SIG-M5 (cell line): Measurements from ENCODE around the gene EDC3.
"Not testable (repeated sequence)": the region's sequence is repeated elsewhere in the genome, so short reads cannot be mapped to it uniquely, and the experiment has no call there.

ENCODE experiments used
- DNase-seq: peaks from one replicate; lab custom pipeline; 2025; lab: John Stamatoyannopoulos, UW

EDC3 gene

DNA sequence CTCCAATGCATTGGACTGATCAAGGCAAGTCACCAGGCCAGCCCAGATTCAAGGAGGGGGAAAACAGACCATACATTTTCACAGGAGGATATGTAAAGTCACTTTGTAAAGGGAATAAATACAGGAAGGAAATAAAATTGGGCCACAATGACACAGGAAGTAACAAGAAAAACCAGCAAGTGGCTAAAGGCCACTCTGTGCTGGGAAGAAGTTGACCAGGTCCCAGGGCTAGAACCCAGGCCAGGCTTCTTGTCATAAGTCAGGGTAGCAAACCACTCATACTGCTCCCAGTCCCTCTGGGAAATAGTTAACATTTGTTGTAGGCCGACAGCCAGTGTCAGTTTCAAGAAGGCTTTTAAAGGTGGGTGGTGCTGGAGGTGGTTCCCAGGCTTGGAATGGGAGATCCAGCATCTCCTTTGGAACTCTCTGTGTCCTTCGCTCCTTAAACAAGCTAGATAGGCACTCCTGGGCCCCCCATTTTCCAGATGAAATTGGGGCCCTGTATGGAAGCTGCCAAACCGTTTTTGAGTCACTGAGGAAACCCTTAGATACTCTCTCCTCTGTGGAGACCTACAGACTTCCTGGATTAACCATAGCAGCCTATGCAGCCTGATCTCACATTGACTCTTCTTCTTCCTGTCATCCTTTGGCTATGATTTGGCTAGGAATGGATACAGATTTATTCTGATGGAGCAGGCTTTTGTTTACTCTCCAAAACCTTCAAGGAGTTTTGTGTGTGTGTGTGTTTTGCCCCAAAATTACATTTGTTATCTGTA is 14.7 kb upstream of the EDC3 start:
- DNase-seq, result no peak

DNA sequence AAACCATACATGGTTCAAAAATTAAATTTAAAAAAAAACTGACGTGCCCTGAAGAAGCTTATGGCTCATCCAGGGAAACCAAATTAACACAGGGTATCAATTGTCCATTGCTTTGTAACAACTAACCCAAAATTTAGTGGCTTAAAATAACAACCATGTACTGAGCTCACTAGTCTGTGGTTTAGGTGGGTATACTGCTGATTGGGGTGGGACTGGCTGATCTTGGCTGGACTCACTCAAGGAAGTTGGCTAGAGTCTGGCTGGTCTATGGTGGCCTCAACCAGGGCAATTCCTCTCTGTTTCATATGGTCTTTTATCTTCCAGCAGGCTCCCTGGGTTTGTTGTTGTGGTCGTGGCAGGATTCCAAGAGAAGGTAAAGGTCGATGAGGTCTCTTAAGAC is 14.1 kb upstream of the EDC3 start:
- no peak for DNase-seq

- DNase-seq, result no peak
Observed at GRCh38 chr15:74709011-74709410, 13.2 kb upstream of the EDC3 start.

DNA sequence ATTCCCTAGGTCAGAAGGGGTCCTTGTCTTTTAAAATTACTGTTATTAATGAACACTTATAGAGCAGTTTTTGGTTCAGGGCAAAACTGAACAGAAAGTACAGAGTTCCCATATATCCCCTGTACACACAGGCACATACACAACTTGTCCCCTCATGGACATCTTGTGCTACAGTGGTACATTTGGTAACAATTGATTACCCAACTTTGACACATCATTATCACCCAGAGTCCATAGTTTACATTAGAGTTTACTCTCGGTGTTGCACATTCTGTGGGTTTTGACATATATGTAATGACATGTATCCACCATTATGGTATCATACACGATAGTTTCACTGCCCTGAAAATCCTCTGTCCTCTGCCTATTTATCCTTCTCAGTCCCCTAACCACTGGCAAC is 984 bp upstream of the EDC3 start:
- no peak for DNase-seq

DNA sequence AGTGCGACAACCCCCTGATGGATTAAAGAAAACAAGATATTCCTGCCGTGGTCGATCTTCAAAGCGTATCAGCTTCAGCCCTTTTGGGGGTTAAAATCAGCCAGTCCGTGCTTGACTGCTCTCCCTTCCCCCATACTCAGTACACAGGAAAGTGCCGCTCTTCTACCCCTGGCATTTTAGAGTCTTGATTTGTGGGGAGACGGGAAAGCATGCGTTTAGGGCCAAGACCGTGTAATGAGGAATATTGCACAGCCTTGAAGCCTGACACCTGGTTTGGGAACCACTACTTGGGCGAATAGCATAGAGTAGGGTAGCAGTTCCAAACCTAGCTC is 540 bp upstream of the EDC3 start:
- no peak for DNase-seq

GRCh38 chr15:74692327-74692726 is 3.5 kb downstream of the EDC3 start:
- DNase-seq, result no peak

GRCh38 chr15:74683758-74684157 is 12.1 kb downstream of the EDC3 start:
- DNase-seq, result no peak

DNA sequence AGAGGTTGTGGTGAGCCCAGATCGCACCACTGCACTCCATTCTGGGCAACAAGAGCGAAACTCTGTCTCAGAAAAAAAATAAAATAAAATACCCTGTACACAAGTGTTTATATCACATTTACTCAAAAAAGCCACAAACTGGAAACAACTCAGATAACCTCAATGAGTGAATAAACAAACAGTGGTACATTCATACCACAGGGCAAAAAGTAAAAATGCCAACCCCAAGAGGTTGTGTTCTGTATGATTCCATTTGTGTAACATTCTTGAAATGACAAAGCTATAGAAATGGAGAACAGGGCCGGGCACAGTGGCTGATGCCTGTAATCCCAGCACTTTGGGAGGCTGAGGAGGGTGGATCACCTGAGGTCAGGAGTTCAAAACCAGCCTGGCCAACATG is 12.9 kb downstream of the EDC3 start:
- DNase-seq, result no peak

GRCh38 chr15:74680456-74680855 is 15.4 kb downstream of the EDC3 start:
- no peak for DNase-seq

GRCh38 chr15:74676801-74677200 is 19.0 kb downstream of the EDC3 start:
- DNase-seq, result no peak

- no peak for DNase-seq
Observed at GRCh38 chr15:74674161-74674560, 21.7 kb downstream of the EDC3 start.

DNA sequence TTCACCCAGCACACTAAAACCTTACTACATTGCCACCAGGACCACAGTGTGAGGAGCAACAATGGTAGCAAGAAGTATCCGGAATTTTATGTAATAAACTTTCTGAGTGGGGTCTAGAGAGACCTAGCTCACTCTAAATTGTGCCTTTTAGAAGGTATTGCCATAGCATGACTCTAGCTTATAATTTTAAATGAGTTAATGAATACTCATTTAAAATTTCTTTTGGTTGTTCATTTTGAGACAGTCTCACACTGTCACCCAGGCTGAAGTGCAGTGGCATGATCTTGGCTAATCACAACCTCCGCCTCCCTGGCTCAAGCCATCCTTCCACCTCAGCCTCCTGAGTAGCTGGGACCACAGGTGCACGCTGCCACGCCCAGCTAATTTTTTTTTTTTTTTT is 26.2 kb downstream of the EDC3 start:
- DNase-seq, result no peak

DNA sequence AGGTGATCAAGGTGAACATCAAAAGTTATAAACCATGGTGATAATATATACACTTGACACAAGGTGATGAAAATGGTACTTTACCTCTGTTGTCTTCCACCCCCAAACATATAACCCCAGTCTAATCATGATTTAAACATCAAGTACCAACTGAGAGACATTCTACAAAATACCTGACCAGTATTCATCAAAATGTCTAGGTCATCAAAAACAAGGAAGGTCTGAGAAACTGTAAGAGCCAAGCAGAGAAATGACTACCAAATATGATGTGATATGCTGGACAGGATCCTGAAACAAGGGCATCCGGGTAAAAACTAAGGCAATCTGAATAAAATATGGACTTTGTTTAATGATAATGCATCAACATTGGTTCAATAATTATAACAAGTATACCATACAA is 27.8 kb downstream of the EDC3 start:
- DNase-seq, result no peak

GRCh38 chr15:74664670-74665069 is 31.2 kb downstream of the EDC3 start:
- no peak for DNase-seq

GRCh38 chr15:74664028-74664616 is 31.7 kb downstream of the EDC3 start:
- no peak for DNase-seq

- no peak for DNase-seq
Observed at GRCh38 chr15:74663303-74664027, 32.4 kb downstream of the EDC3 start.

DNA sequence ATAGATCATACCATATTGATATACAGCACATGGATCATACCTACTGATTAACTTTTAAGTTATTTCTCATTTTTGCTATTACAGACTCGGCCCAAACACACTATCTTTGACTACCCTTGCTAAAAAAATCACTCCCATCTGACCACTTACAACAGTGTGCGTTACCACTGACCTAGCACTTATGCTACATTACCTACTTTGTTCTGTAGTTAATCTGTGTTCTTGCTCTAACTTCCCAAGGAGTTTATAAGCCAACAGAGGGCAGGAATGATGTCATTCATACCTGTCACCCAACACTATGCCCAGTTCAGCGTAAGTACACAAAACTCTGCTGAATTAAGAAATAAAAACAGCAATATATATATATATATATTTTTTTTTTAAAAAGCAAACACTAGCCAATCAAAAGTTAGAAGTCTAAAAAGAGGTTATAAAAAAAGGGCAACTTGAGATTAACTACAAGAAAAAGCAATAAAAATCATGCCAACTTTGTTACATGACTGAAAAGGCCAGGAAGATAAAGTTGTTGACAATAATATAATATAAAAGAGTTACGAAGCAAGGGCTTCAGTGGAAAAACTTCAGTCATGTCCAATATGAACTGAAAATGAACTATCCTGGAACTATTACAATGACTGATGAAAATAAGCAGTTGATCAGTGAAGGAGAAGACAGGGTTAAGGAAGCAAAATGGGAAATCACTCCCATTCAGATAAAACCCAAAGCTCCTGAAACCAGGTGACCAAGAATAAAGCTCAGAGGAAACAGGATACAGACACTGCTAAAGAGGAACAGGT is 33.6 kb downstream of the EDC3 start:
- DNase-seq, result no peak

DNA sequence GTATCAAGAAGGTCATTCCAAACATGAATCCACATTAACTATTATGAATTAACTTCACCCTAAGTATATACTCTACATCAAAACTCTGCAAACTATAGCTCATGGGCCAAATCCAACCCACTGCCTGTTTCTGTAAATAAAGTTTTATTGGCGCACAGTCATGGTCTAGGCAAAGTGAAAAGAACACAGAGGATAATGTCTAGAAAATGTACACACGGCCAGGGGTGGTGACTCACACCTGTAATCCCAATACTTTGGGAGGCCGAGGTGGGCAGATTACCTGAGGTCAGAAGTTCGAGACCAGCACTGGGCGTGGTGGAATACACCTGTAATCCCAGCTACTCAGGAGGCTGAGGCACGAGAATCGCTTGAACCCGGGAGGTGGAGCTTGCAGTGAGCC is 34.5 kb downstream of the EDC3 start:
- not testable (repeated sequence) for DNase-seq

- no peak for DNase-seq
Observed at GRCh38 chr15:74657846-74658245, 38.0 kb downstream of the EDC3 start.

DNA sequence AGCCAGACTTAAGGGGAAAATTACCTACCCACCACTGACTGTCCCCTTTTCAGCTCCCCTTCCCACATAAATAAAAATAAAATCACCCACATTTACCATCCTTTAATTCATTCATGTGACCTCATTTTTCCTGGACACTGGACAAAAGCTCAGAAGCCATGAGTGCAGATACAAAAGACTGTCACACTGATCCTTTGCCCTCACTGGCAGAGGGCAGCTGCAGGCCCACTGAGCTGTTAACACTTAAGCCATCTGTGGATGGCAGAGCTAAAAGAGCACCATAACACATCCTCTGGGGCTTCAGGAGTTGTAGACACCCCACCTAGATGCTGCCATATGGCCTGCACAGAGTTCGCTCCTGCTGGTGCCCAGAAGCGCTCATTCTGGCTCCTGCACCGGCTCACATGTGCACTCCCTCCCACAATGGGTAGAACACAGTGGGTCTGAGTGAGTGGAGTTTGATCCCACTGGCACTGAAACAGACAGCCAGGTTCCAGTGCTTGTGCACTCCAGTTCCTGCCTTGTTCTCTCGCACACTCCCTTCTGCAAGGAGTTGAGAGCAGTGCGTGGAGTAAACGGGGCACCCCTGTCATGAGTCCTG is 38.8 kb downstream of the EDC3 start:
- DNase-seq, result no peak

- no peak for DNase-seq
Observed at GRCh38 chr15:74655424-74655823, 40.4 kb downstream of the EDC3 start.

DNA sequence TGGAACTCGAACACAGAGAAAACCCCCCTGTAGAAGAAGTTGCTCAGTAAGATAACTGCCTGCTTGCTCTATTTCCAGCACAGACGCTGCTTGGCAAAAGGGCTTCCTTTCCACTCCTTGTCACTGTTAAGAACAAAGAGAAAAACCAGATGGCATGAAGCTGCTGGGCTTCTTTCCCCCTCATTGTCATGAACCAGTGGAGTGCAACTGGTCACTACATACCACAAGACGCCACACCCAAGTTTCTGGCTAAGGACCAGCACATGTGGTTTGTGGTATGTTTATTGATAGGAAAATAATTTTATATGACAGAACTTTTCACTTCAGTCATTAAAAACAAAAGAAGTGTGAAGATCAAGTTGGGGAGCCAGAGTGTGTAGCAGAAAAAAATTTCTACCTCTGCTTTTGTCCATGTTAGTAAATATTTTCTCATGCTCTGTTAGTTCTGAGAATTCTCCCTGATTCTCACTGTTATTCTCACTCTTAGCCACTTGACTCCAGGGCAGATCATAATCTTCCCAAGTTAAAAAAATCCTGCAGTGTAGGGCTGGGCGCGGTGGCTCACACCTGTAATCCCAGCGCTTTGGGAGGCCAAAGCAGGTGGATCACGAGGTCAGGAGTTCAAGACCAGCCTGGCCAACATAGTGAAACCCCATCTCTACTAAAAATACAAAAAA is 42.3 kb downstream of the EDC3 start:
- no peak for DNase-seq
